ENCODE data around the gene COL10A1.
A peak's percentile ranks its signal among the peaks of the same experiment; 100 is the strongest.

- TF ChIP-seq CTCF (IDR thresholded peaks at IDR 0.05 in 2 of 3, conservative IDR thresholded peaks at IDR 0.05 in 1 of 3; ENCODE audit: control insufficient read depth in 2 of 3, extremely low read depth in 1 of 3, insufficient read depth in 1 of 3, low read depth in 3 of 3, low read length in 3 of 3), result peak; percentile 17 to 21 (median 20); a peak in 3 of 6 replicates
- no peak for TF ChIP-seq SP1 (IDR thresholded peaks at IDR 0.05; ENCODE audit: low read depth, low read length)
- no peak for TF ChIP-seq EP300 (IDR thresholded peaks at IDR 0.05; ENCODE audit: borderline replicate concordance in 1 of 2, control insufficient read depth in 1 of 2, low read depth in 2 of 2, low read length in 2 of 2)
- TF ChIP-seq USF2 (IDR thresholded peaks at IDR 0.05; ENCODE audit: borderline replicate concordance, low read depth, low read length), result no peak
- no peak for TF ChIP-seq GABPA (IDR thresholded peaks at IDR 0.05; ENCODE audit: low read depth)
- no peak for TF ChIP-seq ZNF274 (IDR thresholded peaks at IDR 0.05; ENCODE audit: insufficient read depth, insufficient read length)
- no peak for TF ChIP-seq TCF3 (IDR thresholded peaks at IDR 0.05; ENCODE audit: borderline replicate concordance, insufficient read depth, low read depth, low read length)
- TF ChIP-seq HCFC1 (IDR thresholded peaks at IDR 0.05; ENCODE audit: low read length), result no peak
- no peak for TF ChIP-seq EZH2 (IDR thresholded peaks at IDR 0.05; ENCODE audit: borderline replicate concordance, control insufficient read depth, low read depth, low read length)
- no peak for TF ChIP-seq TBL1XR1 (IDR thresholded peaks at IDR 0.05; ENCODE audit: low read depth, low read length)
- no peak for TF ChIP-seq SMAD1 (IDR thresholded peaks at IDR 0.05; ENCODE audit: low read depth, partially characterized antibody)
- TF ChIP-seq POLR2A (IDR thresholded peaks at IDR 0.05; ENCODE audit: low read depth, low read length), result no peak
Measured at GRCh38 chr6:116115781-116116180, 10.2 kb downstream of the COL10A1 start.
